Measurements from ENCODE around the gene NFKBIZ. TPM values are rescaled to one million over a fixed set of nuclear protein-coding genes. Genes with fewer than 3 reads are reported as not detected.

Gene NFKBIZ
- total RNA-seq, 1 experiment from 2014 or later, result 15.1 TPM

GRCh38 chr3:101853982-101854381, 4.7 kb downstream of the NFKBIZ start:
- Mint-ChIP-seq H3K4me1 (peaks cover 12% of the 10 kb centered on the region), H3K27ac (no peak overlapping the region), H3K36me3 (peaks cover 74% of the 10 kb centered on the region), H3K9me3 (no peaks in the 10 kb centered on the region), H3K27me3 (ENCODE audit: low read depth) (no peaks in the 10 kb centered on the region), H3K4me3 (no peak overlapping the region)
- ATAC-seq, result no peak
- no peak for DNase-seq (ENCODE audit: low spot score)
- no peak for TF ChIP-seq ZNF532 (CRISPR knock-in tag; IDR thresholded peaks at IDR 0.05; ENCODE audit: borderline replicate concordance)
- TF ChIP-seq E2F4 (CRISPR knock-in tag; IDR thresholded peaks at IDR 0.05; ENCODE audit: borderline replicate concordance, low read depth), result no peak
- TF ChIP-seq ERG (CRISPR knock-in tag; IDR thresholded peaks at IDR 0.05), result no peak
- TF ChIP-seq NR3C1 (CRISPR knock-in tag; conservative IDR thresholded peaks at IDR 0.05; ENCODE audit: low read depth), result no peak
- no peak for TF ChIP-seq IRF2 (CRISPR knock-in tag; IDR thresholded peaks at IDR 0.05; ENCODE audit: borderline replicate concordance, low read depth)
- TF ChIP-seq ZNF416 (CRISPR knock-in tag; IDR thresholded peaks at IDR 0.05), result no peak
- TF ChIP-seq PRDM15 (CRISPR knock-in tag; IDR thresholded peaks at IDR 0.05), result no peak
- TF ChIP-seq E2F1 (CRISPR knock-in tag; IDR thresholded peaks at IDR 0.05), result no peak
- no peak for TF ChIP-seq USF1 (CRISPR knock-in tag; IDR thresholded peaks at IDR 0.05)
- no peak for TF ChIP-seq JUN (CRISPR knock-in tag; IDR thresholded peaks at IDR 0.05)
- no peak for TF ChIP-seq CTCF (IDR thresholded peaks at IDR 0.05)
- no peak for TF ChIP-seq ZNF425 (CRISPR knock-in tag; conservative IDR thresholded peaks at IDR 0.05)
- ChIA-PET POLR2A (no interaction called here), CTCF (no interaction called here)

Measured in WTC11 (cell line).